ENCODE measurements around the gene HDAC4.

DNA sequence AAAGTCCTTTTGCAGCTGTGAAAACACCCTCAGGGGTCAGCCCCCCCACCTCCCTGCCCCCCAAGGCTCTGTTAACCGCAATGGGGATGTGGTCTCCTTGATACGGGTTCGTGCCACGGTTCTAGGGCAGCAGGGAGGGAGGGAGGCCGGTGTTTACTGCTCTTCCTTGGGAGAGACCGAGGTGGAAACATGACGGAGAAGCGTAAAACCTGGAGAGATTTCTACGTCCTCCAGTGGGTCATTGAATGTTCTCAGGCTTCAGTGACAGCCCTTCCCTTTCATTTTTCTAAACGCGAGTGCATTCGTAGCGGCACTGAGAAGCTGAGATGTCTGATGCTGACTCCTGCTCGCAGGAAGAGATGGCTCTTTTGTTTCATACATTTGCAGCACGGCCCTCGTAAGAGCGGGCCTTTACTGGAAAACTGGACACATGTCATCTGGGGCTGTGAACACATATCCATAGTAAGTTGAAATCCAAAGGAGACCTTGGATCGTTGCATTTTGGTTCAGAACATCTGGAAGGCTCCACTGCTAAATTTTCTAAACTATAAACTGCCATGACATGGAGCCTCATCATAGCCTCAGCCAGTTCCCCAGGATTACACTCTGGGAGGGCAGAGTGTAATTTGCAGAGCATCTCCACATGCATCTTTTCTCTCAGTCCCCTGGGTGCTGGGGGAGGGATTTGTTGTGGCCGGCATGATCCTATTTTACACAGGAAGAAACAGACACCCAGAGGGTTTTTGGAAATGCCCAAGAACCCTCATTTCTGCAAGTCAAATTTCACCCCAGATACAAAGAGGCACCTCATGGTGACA is 40.6 kb upstream of the HDAC4 start:
- TF ChIP-seq POLR2AphosphoS5 (IDR thresholded peaks at IDR 0.05; ENCODE audit: low read depth, low read length): no peak
- TF ChIP-seq, protein P1, sequence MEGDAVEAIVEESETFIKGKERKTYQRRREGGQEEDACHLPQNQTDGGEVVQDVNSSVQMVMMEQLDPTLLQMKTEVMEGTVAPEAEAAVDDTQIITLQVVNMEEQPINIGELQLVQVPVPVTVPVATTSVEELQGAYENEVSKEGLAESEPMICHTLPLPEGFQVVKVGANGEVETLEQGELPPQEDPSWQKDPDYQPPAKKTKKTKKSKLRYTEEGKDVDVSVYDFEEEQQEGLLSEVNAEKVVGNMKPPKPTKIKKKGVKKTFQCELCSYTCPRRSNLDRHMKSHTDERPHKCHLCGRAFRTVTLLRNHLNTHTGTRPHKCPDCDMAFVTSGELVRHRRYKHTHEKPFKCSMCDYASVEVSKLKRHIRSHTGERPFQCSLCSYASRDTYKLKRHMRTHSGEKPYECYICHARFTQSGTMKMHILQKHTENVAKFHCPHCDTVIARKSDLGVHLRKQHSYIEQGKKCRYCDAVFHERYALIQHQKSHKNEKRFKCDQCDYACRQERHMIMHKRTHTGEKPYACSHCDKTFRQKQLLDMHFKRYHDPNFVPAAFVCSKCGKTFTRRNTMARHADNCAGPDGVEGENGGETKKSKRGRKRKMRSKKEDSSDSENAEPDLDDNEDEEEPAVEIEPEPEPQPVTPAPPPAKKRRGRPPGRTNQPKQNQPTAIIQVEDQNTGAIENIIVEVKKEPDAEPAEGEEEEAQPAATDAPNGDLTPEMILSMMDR (IDR thresholded peaks at IDR 0.05): no peak
- TF ChIP-seq, protein P2, sequence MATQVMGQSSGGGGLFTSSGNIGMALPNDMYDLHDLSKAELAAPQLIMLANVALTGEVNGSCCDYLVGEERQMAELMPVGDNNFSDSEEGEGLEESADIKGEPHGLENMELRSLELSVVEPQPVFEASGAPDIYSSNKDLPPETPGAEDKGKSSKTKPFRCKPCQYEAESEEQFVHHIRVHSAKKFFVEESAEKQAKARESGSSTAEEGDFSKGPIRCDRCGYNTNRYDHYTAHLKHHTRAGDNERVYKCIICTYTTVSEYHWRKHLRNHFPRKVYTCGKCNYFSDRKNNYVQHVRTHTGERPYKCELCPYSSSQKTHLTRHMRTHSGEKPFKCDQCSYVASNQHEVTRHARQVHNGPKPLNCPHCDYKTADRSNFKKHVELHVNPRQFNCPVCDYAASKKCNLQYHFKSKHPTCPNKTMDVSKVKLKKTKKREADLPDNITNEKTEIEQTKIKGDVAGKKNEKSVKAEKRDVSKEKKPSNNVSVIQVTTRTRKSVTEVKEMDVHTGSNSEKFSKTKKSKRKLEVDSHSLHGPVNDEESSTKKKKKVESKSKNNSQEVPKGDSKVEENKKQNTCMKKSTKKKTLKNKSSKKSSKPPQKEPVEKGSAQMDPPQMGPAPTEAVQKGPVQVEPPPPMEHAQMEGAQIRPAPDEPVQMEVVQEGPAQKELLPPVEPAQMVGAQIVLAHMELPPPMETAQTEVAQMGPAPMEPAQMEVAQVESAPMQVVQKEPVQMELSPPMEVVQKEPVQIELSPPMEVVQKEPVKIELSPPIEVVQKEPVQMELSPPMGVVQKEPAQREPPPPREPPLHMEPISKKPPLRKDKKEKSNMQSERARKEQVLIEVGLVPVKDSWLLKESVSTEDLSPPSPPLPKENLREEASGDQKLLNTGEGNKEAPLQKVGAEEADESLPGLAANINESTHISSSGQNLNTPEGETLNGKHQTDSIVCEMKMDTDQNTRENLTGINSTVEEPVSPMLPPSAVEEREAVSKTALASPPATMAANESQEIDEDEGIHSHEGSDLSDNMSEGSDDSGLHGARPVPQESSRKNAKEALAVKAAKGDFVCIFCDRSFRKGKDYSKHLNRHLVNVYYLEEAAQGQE (IDR thresholded peaks at IDR 0.05; ENCODE audit: insufficient read depth in 1 of 2, low read depth in 2 of 2, low read length in 1 of 2): no peak
